HG02938 (cell line): ENCODE results near the gene NFIX.
"Not testable (repeated sequence)": the region's sequence is repeated elsewhere in the genome, so short reads cannot be mapped to it uniquely, and the experiment has no call there.

ENCODE experiments used
- ATAC-seq: cut with Tn5 transposase; IDR thresholded peaks from one replicate; pipeline ENCODE4 v1.9.1; 2021; ENCODE audit warnings: mild to moderate bottlenecking, moderate library complexity; ENCODE audit not compliant: unreplicated experiment

NFIX gene

DNA sequence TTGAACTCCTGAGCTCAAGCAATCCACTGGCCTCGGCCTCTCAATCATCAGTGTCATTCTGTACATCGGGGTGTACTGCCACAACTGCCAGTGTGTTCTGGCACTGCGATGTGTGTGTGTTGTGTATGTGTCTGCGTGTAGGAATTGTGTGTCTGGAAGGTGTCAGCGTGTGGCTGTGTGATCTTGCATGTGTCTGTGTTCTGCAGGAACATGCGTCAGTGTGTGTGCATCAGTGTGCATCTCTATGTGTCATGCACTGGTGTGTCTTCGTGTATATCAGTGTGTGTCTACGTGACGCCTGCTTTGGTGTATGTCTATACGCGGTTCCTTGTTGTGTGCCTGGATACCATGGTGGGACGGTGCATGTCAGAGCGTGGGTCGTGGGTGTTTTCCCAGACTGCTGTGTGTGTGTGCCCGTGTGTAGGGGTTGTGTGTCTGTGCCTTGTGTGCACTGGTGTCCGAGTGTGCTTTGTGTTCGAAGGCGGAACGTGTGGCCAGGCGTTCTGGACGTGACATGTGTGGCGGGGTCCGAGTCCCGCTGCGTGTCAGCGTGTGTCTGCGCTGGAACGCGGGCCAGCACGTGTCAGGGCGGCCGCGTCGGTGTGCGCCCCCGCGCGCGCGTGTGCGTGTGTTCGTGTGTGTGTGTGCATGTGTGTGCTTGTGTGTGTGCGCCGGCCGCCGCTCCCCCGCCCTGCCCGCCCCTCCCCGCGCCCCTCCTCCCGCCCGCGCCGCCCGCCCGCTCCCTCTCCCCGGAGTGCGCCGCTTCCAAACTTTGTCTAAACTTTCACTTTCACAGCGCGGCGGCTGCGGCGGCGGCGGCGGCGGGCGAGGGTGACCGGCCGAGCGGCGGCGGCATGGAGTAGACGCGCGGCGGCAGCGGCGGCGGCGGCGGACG, at the start of gene NFIX:
TSS of gene NFIX (plus strand) at position 775 of the 895 bp plus-strand sequence. CDS start 363 bp downstream, outside the sequence.
- ATAC-seq = no peak

DNA sequence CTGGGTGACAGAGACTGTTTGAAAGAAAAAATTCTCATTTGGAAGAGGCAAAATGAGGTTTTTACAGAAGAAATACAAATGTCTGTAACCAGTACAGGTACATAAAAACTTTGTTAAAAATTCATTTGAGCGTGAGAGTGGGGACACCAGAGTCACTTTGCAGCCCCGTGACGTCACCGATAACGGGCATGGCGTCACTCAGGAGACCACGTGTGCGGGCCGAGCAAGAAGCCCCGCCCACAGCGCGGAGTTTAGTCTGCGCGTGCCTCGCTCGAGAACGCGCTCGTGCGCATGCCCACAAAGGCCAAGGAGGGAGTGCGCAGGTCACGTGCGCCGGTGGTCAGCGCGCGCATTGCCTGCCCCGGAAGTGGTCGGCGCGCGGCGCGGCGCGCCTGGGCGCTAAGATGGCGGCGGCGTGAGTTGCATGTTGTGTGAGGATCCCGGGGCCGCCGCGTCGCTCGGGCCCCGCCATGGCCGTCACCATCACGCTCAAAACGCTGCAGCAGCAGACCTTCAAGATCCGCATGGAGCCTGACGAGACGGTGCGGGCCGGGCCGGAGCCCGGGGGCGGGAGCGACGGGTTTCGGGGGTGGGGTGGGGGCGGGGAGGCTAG, 49.7 kb upstream of the NFIX start, which contains the start of gene RAD23A:
TSS of gene RAD23A (plus strand) at position 384 of the 613 bp plus-strand sequence. CDS start at position 471, 87 bp downstream.
- ATAC-seq = peak; percentile 59

DNA sequence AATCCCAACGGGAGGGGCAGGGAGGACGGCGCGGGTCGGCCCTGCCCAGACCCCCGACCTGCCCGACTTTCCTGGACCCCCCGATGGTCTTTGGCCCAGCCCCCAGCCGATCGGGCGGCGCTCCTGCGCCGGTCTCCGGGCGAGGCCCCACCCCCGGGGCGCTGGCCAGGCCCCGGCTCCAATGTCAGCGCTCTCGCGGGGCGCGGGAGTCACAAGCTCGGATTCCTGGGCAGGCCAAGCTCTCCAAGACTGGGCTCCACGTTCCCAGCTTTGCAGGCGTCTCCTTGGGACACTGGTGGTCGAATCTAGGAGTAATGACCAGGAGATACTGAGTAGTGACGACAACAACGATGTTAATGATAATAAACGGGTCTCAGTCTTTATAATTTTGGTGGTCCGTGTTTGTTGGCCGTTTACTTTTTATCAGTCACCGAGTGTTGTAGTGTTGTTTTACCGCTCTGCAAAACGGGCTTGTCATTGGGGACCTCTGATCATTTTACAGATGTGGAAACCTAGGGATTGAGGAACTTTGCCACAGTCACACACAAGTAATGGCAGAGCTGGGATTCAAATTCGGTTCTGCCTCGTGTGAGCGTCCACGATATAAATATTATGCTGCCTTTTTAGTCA, 49.1 kb upstream of the NFIX start:
- peak; percentile 29 for ATAC-seq

DNA sequence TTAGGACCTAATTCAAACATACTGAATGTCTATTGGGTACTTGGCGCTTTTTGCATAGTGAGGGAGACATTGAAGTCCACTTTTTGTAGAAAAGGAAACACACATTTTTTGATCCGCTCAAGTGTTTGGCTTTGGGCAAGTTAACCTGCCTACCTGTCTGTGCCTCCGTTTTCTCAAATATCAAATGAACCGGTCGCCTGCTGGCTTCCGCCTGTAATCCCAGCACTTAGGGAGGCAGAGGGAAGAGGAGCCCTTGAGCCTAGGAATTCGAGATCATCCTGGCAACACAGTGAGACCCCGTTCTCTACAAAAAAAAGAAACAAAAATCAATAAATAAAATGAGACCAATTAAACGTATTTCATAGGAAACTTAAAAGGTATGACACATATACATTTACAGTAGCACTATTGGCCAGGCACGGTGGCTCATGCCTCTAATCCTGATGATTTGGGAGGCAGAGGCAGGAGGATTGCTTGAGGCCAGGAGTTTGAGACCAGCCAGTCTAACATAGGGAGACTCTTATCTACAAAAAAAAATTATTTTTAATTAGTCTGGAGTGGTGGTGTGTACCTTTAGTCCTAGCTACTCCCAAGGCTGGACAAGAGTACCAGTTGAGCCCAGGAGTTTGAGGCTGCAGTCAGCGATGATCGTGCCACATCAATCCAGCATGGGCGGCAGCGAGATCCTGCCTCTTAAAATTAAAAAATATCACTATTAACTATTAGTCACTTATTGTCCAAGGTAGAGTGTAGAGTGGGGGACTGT, 48.4 kb upstream of the NFIX start:
- ATAC-seq = no peak

DNA sequence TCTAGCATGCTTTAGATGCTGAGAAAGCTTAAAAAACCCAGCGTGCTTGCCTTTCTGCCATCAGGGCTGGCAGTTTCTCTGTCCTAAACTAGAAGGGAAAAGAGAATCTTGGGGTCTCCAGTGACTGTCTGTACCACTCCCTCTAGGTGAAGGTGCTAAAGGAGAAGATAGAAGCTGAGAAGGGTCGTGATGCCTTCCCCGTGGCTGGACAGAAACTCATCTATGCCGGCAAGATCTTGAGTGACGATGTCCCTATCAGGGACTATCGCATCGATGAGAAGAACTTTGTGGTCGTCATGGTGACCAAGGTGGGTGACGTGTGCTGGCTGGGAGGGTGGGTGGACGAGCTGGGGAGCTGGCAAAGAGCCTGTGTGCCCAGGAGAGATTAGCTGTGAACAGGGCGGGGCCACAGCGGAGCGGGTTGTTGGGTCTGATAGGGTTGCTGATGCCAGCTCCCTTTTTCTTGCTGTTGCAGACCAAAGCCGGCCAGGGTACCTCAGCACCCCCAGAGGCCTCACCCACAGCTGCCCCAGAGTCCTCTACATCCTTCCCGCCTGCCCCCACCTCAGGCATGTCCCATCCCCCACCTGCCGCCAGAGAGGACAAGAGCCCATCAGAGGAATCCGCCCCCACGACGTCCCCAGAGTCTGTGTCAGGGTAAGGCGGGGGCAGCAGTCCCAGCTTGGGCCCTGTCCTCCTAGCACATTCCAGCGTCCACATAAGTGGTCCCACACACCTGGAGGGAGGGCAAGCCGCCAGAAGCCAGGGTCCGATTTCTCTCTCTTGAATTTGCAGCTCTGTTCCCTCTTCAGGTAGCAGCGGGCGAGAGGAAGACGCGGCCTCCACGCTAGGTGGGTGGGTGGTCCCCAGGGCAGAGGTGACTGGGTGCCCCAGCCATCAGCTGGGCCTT, 47.3 kb upstream of the NFIX start:
- ATAC-seq = no peak

DNA sequence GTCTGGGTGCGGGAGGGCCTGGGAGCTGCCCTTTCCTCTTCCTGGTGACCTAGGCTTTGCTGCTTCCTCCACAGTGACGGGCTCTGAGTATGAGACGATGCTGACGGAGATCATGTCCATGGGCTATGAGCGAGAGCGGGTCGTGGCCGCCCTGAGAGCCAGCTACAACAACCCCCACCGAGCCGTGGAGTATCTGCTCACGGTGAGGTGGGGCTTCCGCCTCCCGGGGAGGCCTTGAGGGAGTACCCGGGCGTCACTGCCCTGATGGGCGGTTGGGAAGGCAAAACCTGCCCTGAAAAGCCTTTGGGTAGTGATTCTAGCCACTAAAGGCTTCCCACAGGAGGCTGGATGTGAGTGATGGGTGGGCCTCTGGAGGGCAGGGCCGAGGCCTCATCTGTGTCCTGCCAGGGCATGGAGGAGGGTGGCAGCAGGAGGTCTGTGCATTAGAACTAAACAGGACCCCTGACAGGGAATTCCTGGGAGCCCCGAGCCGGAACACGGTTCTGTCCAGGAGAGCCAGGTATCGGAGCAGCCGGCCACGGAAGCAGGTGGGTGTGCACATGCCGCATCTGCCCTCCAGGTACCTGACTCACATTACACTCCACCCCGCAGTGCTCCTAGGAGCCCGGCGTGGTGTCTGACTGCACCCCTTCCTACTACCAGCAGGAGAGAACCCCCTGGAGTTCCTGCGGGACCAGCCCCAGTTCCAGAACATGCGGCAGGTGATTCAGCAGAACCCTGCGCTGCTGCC, 46.5 kb upstream of the NFIX start:
- no peak for ATAC-seq

DNA sequence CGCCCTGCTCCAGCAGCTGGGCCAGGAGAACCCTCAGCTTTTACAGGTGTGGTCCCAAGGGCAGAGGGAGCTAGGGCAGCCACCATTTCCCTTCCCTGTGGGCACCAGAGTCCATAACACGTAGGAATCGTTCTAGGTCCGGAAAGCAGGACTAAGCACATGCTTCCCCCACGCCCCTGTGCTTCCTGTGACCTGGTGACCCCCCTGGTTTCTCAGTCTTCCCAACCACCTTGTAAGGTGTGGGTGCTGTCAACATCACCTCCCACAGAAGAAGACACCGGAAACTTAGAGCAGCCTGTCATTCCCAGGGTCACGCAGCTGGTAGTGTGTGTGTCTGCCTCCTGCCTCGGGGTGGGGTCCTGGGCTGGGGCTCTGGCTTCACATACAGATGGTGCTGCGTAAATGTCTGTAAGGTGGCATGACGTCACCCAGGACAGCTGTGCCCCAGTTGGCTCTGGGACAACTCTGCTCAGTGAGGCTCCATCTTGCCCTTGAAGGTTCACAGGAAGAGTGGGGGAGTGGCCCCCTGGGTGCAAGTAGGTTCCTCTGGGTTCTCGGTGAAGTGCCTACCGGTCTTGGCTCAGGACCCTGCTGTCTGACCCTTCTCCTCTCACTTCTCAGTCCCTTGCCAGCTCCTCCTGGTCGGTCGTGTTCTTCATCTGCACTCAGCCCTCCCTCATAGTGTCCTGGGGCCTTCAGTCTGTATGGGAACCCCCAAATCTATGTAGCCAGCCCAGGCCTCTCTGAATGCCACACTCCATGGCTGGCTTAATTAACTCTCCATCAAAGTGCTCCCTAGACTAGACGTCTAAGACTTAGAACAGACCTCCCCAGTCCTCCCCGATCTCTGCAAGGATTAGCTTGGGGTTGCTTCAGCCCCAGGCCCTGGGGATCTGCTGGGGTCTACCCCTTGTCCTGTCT, 45.7 kb upstream of the NFIX start:
- no peak for ATAC-seq

DNA sequence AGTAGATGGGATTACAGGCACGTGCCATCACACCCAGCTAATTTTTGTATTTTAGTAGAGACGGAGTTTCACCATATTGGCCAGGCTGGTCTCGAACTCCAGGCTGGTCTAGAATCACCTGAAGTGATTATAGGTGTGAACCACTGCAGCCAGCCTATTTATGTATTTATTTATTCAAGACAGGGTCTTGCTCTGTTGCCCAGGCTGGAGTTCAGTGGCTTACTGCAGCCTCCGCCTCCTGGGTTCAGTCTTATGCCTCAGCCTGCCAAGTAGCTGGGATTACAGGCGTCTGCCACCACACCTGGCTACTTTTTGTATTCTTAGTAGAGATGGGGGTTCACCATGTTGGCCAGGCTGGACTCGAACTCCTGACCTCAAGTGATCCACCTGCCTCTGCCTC, 43.2 kb upstream of the NFIX start:
- ATAC-seq = not testable (repeated sequence)

DNA sequence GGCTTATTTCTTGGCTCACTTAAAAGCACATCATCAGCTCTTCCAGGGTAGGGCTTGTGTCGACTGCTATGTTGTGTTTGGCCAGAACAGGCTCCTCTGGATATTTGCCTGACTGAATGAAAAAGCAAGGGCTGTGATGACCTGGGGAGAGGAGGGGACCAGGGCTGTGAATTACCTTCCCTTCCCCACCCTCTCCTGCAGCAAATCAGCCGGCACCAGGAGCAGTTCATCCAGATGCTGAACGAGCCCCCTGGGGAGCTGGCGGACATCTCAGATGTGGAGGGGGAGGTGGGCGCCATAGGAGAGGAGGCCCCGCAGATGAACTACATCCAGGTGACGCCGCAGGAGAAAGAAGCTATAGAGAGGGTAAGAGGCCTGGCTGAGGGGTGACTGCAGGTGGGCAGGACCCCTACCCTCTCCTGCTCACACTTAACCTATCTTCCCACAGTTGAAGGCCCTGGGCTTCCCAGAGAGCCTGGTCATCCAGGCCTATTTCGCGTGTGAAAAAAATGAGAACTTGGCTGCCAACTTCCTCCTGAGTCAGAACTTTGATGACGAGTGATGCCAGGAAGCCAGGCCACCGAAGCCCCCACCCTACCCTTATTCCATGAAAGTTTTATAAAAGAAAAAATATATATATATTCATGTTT, 42.7 kb upstream of the NFIX start:
- ATAC-seq = no peak

DNA sequence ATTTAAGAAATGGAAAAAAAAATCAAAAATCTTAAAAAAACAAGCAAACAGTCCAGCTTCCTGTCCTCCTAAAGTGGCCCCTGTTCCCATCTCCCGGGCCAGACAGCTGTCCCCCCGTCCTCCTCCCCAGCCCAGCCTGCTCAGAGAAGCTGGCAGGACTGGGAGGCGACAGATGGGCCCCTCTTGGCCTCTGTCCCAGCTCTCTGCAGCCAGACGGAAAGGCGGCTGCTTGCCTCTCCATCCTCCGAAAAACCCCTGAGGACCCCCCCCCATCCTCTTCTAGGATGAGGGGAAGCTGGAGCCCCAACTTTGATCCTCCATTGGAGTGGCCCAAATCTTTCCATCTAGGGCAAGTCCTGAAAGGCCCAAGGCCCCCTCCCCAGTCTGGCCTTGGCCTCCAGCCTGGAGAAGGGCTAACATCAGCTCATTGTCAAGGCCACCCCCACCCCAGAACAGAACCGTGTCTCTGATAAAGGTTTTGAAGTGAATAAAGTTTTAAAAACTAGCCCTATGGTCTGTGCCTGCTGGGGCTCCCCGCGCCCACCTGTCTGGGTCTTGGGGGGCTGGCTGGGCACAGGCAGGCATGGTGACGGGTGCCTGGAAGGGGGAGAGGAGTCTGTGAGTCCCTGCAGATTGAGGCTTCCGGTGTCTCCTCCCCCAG, 42.0 kb upstream of the NFIX start:
- ATAC-seq = no peak

DNA sequence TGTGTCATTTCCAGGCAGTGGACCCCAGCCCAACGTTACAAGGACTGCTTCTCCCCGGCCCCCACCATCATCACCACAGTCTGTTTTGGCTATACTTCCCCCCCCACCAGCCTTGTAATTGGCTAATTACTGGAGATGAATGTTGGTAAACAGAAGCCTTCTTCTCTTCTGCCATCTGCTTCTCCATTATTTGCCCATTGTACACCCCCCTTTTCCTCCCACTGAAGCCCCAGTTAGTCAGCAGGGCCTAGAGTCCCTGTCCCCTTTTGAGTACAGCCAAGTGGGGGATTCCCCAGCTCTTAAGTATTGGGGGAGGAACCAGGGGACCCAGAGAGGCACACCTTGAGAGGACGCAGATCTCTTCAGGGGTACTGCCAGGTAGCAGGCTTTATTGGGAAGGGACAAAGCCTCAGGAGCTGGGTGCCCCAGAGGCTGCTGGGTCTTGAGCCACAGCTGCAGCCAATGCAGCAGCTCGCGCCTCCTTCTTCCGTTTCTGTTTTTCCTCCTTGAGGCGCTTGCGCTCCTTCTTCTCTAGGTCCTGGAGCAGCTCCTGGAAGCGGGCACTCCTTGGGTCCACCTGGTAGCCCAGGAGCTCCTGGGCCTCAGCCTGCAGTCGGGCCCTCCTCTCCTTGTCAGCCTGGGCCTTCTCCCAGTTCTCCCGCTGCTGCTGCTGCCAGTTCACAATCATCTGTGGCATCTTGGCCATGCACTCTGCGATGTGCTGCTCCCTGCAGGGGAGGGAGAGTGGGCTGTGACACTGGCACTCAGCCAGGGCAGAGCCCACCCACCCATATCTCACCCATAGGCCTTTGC, 41.3 kb upstream of the NFIX start:
- ATAC-seq = no peak

DNA sequence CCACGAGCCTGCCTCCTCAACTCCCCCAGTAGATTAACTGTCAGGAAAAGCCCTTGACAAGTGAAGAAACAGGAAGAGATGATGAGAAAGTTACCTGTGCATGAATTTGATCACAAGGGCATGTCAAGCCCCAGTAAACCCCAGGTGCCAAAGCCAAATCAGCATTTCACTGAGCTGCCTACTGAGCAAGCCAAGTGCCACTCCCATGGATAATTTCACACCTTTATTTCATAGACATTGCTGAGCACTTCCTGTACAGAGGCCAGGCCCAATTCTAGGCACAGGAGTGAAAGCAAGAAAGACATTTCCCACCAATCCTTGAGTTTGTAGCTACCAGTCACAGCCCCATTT, 40.7 kb upstream of the NFIX start:
- no peak for ATAC-seq

DNA sequence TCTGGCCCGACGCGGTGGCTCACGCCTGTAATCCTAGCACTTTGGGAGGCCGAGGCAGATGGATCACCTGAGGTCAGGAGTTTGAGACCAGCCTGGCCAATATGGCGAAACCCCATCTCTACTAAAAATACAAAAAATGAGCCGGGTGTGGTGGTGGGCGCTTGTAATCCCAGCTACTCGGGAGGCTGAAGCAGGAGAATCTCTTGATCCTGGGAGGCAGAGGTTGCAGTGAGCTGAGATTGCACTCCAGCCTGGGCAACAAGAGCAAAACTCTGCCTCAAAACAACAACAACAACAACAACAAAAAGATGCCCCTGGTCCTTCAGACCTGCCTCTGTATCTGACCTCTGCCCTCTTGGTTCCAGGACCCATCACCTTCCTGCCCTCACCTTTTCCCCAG, 39.7 kb upstream of the NFIX start:
- not testable (repeated sequence) for ATAC-seq

DNA sequence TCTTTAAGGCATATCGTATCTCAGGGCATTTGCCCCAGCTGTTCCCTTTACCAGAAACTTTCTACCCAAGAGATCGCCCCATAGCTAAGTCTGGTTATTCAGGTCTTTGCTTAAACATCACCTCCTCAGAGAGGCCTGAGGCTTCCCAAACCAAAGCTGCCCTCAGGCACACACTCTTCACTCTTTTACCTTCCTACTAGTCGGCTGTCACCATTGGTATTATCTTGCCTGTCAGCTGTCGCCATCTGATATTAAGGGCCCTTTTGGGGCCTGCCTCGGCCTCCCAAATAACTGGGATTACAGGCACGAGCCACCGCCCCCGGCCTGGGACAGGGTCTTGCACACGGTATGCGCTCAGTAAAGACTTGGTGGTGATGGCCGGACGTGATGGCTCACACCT, 39.3 kb upstream of the NFIX start:
- no peak for ATAC-seq

DNA sequence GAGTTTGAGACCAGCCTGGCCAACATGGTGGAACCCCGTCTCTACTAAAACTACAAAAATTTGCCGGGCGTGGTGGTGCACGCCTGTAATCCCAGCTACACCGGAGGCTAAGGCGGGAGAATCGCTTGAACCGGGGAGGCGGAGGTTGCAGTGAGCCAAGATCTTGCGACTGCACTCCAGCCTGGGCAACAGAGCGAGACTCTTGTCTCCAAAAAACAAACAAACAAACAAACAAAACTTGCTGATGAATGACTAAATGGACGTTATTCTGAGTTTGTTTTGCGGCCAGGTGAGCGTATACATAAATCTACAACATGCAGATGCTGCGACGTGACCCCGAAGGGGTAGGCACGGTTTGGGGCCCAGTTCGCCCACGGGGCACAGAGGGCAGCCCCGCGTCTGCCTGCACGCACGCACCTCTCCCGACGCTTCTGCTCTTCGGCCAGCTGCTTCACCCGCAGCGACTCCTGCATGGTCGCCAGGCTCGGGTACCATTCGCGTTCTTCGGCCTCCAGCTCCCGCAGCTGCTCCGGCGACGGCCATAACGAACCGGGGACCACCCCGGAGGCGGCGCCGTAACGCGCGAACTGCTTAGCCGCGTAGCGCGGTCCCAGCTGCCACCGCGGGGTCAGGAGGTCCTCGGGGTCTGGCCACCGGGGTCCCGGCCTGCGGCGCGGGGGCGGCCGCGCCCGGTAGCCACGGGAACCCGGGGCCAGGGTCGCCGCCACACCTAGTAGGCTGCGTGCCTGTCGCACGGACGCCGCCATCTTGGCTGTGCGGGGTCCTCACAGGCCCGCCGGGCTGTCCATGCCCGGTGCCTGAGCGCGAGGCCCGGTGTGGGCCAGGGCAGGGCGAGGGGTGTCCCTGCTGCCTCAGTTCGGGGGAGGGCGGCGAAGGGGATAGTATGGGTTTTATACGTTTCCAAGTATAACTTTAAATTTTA, 38.6 kb upstream of the NFIX start, which contains the start of gene GADD45GIP1:
TSS of gene GADD45GIP1 (minus strand) at position 778 of the 943 bp plus-strand sequence. CDS start at position 767, 11 bp downstream.
- peak; percentile 68 for ATAC-seq
